Neural progenitor cell (in vitro differentiated cells): ENCODE data around the gene KPNA5. TPM values are rescaled to one million over a fixed set of nuclear protein-coding genes. Genes with fewer than 3 reads are reported as not detected.

Source experiments
- DNase-seq: peaks from one replicate; pipeline ENCODE4 v3.0.0-alpha.2; 2016; ENCODE audit warnings: low spot score
- H2AFZ ChIP-seq: fragments of 200-600 bp; sonication (generic); replicated peaks from 2 replicates; pipeline ENCODE4 v1.6.1; 2016; ENCODE audit warnings: antibody characterized with exemption
- H3F3A ChIP-seq: fragments of 200-600 bp; sonication (generic); 2 replicates; pipeline ENCODE4 v1.6.1; 2016; ENCODE audit warnings: antibody characterized with exemption, low read depth
- H3K27ac ChIP-seq: fragments of 200-600 bp; sonication (generic); 2 replicates; pipeline ENCODE4 v1.5.1; 2016; ENCODE audit warnings: mild to moderate bottlenecking
- H3K27me3 ChIP-seq: fragments of 200-600 bp; sonication (generic); 2 replicates; pipeline ENCODE4 v1.6.1; 2016; ENCODE audit warnings: mild to moderate bottlenecking, moderate library complexity
- H3K36me3 ChIP-seq: fragments of 200-600 bp; sonication (generic); 2 replicates; pipeline ENCODE4 v1.5.1; 2016
- H3K4me1 ChIP-seq: fragments of 200-600 bp; sonication (generic); 2 replicates; pipeline ENCODE4 v1.6.1; 2016; ENCODE audit warnings: mixed run types
- H3K4me2 ChIP-seq: fragments of 200-600 bp; sonication (generic); 2 replicates; pipeline ENCODE4 v1.6.1; 2016
- H3K4me3 ChIP-seq: fragments of 200-600 bp; sonication (generic); 2 replicates; pipeline ENCODE4 v1.5.1; 2016
- H3K79me2 ChIP-seq: fragments of 200-600 bp; sonication (generic); 2 replicates; pipeline ENCODE4 v1.6.1; 2016; ENCODE audit warnings: low read depth
- H3K9ac ChIP-seq: fragments of 200-600 bp; sonication (generic); 2 replicates; pipeline ENCODE4 v1.6.1; 2016
- H3K9me3 ChIP-seq: fragments of 200-600 bp; sonication (generic); 2 replicates; pipeline ENCODE4 v1.5.1; 2016; ENCODE audit warnings: low read depth
- H4K20me1 ChIP-seq: fragments of 200-600 bp; sonication (generic); 2 replicates; pipeline ENCODE4 v1.6.1; 2016; ENCODE audit warnings: low read depth
- H3K27ac Mint-ChIP-seq: 3 replicates; pipeline ENCODE4 v1.8.0; 2021; ENCODE audit warnings: mixed read lengths
- H3K27me3 Mint-ChIP-seq: 2 replicates; pipeline ENCODE4 v1.8.0; 2022; ENCODE audit warnings: low read depth, mild to moderate bottlenecking, inconsistent platforms, moderate library complexity, mixed read lengths; ENCODE audit not compliant: insufficient read depth
- H3K36me3 Mint-ChIP-seq: 3 replicates; pipeline ENCODE4 v1.8.0; 2021; ENCODE audit warnings: mixed read lengths
- H3K4me1 Mint-ChIP-seq: 3 replicates; pipeline ENCODE4 v1.8.0; 2021; ENCODE audit warnings: mixed read lengths
- H3K4me3 Mint-ChIP-seq: 3 replicates; pipeline ENCODE4 v1.8.0; 2021; ENCODE audit warnings: mild to moderate bottlenecking, moderate library complexity, mixed read lengths
- H3K9me3 Mint-ChIP-seq: 3 replicates; pipeline ENCODE4 v1.8.0; 2020; ENCODE audit warnings: mixed read lengths
- CTCF ChIP-seq: fragments of 200-600 bp; sonication (generic); IDR thresholded peaks from 2 replicates; pipeline ENCODE4 v1.5.1; 2017; ENCODE audit warnings: antibody characterized with exemption, mild to moderate bottlenecking
- EZH2 ChIP-seq: fragments of 200-600 bp; sonication (generic); IDR thresholded peaks from 2 replicates; pipeline ENCODE4 v1.6.1; 2017; ENCODE audit warnings: antibody characterized with exemption, mild to moderate bottlenecking, moderate library complexity
- EZH2phosphoT487 ChIP-seq: fragments of 200-600 bp; sonication (generic); IDR thresholded peaks from 2 replicates; pipeline ENCODE4 v1.6.1; 2017; ENCODE audit warnings: antibody characterized with exemption
- total RNA-seq: library from RNA; depleted of rRNA; stranded (reverse); fragments of >200 nt; gene quantifications from 2 replicates; pipeline ENCODE4 v1.2.3, GENCODE V29; 2015; ENCODE audit warnings: low replicate concordance

Gene KPNA5
- total RNA-seq, 1 donor from 2014 or later = 39.9 TPM

- DNase-seq = no peak
- Mint-ChIP-seq H3K27ac (no peak overlapping the region), H3K4me3 (no peak overlapping the region), H3K4me1 (no peaks in the 10 kb centered on the region), H3K9me3 (no peaks in the 10 kb centered on the region), H3K36me3 (peaks cover 49% of the 10 kb centered on the region), H3K27me3 (peaks cover 4% of the 10 kb centered on the region)
- H3K4me3 ChIP-seq = no peak overlapping the region
- H3K4me1 ChIP-seq = no peaks in the 10 kb centered on the region
- no peak overlapping the region for H3K27ac ChIP-seq
- H3K4me2 ChIP-seq = no peak overlapping the region
- H3K9ac ChIP-seq = no peak overlapping the region
- peaks cover 24% of the 10 kb centered on the region for H3K36me3 ChIP-seq
- no peak overlapping the region for H2AFZ ChIP-seq
- no peaks in the 10 kb centered on the region for H3K9me3 ChIP-seq
- TF ChIP-seq EZH2phosphoT487 (no peak), CTCF (no peak), EZH2 (no peak)
- peaks cover 8% of the 10 kb centered on the region for H3K79me2 ChIP-seq
- H3F3A ChIP-seq = no peaks in the 10 kb centered on the region
- no peaks in the 10 kb centered on the region for H4K20me1 ChIP-seq
- no peaks in the 10 kb centered on the region for H3K27me3 ChIP-seq
Observed at GRCh38 chr6:116714296-116714695, 33.3 kb downstream of the KPNA5 start.

GRCh38 chr6:116714761-116715160 lies 33.8 kb downstream of the KPNA5 start:
- Mint-ChIP-seq H3K27ac (no peak overlapping the region), H3K4me1 (no peaks in the 10 kb centered on the region), H3K27me3 (peaks cover 4% of the 10 kb centered on the region), H3K9me3 (no peaks in the 10 kb centered on the region), H3K4me3 (no peak overlapping the region), H3K36me3 (peaks cover 49% of the 10 kb centered on the region)
- Histone ChIP-seq H4K20me1 (no peaks in the 10 kb centered on the region), H3F3A (no peaks in the 10 kb centered on the region), H3K27ac (no peak overlapping the region), H3K9me3 (no peaks in the 10 kb centered on the region), H3K4me1 (no peaks in the 10 kb centered on the region), H3K4me3 (no peak overlapping the region), H3K36me3 (peaks cover 24% of the 10 kb centered on the region), H3K4me2 (no peak overlapping the region), H3K79me2 (peaks cover 8% of the 10 kb centered on the region), H3K27me3 (no peaks in the 10 kb centered on the region), H2AFZ (no peak overlapping the region), H3K9ac (no peak overlapping the region)
- TF ChIP-seq EZH2 = no peak
- TF ChIP-seq EZH2phosphoT487 = no peak
- no peak for TF ChIP-seq CTCF
- no peak for DNase-seq

GRCh38 chr6:116726947-116727346 lies 45.9 kb downstream of the KPNA5 start:
- no peak for DNase-seq
- Histone ChIP-seq H3K4me2 (no peak overlapping the region), H3K4me1 (no peaks in the 10 kb centered on the region), H3K36me3 (peaks cover 16% of the 10 kb centered on the region), H3K9ac (no peak overlapping the region), H3K9me3 (no peaks in the 10 kb centered on the region), H3F3A (no peaks in the 10 kb centered on the region), H3K27ac (no peak overlapping the region), H3K4me3 (no peak overlapping the region), H2AFZ (no peak overlapping the region), H3K79me2 (no peaks in the 10 kb centered on the region), H4K20me1 (peaks cover 3% of the 10 kb centered on the region), H3K27me3 (no peaks in the 10 kb centered on the region)
- H3K36me3 Mint-ChIP-seq = peaks cover 22% of the 10 kb centered on the region
- no peak overlapping the region for H3K4me3 Mint-ChIP-seq
- H3K9me3 Mint-ChIP-seq = no peaks in the 10 kb centered on the region
- no peak for TF ChIP-seq CTCF
- TF ChIP-seq EZH2 = no peak
- TF ChIP-seq EZH2phosphoT487 = no peak
- no peak overlapping the region for H3K27ac Mint-ChIP-seq
- H3K4me1 Mint-ChIP-seq = no peaks in the 10 kb centered on the region
- H3K27me3 Mint-ChIP-seq = no peaks in the 10 kb centered on the region
